HEK293 (cell line): ENCODE results near the gene REEP5.

Experiments used
- CTCF ChIA-PET: fragments of 350-600 bp; formaldehyde crosslinking; extraction: SDS; loops from one replicate; lab custom pipeline; 2021; ENCODE audit warnings: antibody characterized with exemption; lab: Yijun Ruan, JAX
- POLR2A ChIA-PET: fragments of 300-600 bp; formaldehyde crosslinking; extraction: SDS; loops from one replicate; lab custom pipeline; 2020; ENCODE audit warnings: antibody characterized with exemption, inconsistent platforms; lab: Yijun Ruan, JAX
- H3K27ac ChIP-seq: fragments of 200-500 bp; sonication (Bioruptor generic); 2 replicates; pipeline ENCODE4 v1.5.1; 2014; ENCODE audit warnings: low read depth, low read length, control low read depth, inconsistent platforms; ENCODE audit errors: extremely low read depth
- H3K36me3 ChIP-seq, 2 experiments: fragments of 200-500 bp in 1 of 2; sonication (Bioruptor generic) in 1 of 2; 1 replicate in 1 of 2; 2 replicates in 1 of 2; pipeline ENCODE4 v1.5.1; 2014 to 2017; ENCODE audit warnings: inconsistent platforms in 2 of 2, low read length in 2 of 2; ENCODE audit not compliant: control insufficient read depth in 2 of 2, insufficient read depth in 1 of 2
- H3K4me1 ChIP-seq: fragments of 200-500 bp; sonication (Bioruptor generic); 2 replicates; pipeline ENCODE4 v1.5.1; 2014; ENCODE audit warnings: mild to moderate bottlenecking, low read length, inconsistent platforms; ENCODE audit not compliant: control insufficient read depth, insufficient read depth
- H3K4me3 ChIP-seq: 2 replicates; pipeline ENCODE4 v1.5.1; 2011; ENCODE audit warnings: low read depth, mild to moderate bottlenecking, control low read depth, low read length, moderate library complexity
- H3K9me3 ChIP-seq: fragments of 200-500 bp; sonication (Bioruptor generic); 2 replicates; pipeline ENCODE4 v1.5.1; 2014; ENCODE audit warnings: low read depth, low read length, inconsistent platforms; ENCODE audit not compliant: control insufficient read depth, insufficient read depth
- AEBP2 ChIP-seq: fragments of 450-650 bp; formaldehyde crosslinking; IDR thresholded peaks from 2 replicates; pipeline ENCODE4 v1.5.1; 2016; ENCODE audit warnings: missing biosample characterization, missing genetic modification characterization, borderline replicate concordance
- ATF2 ChIP-seq: fragments of 450-650 bp; formaldehyde crosslinking; IDR thresholded peaks from 2 replicates; pipeline ENCODE4 v1.5.1; 2016; ENCODE audit warnings: missing biosample characterization, missing genetic modification characterization, low read depth
- BCL11B ChIP-seq: fragments of 450-650 bp; formaldehyde crosslinking; IDR thresholded peaks from 2 replicates; pipeline ENCODE4 v1.5.1; 2016; ENCODE audit warnings: low read depth, missing biosample characterization, missing genetic modification characterization
- KLF16 ChIP-seq: fragments of 450-650 bp; formaldehyde crosslinking; IDR thresholded peaks from 2 replicates; pipeline ENCODE4 v1.5.1; 2017; ENCODE audit warnings: missing biosample characterization, missing genetic modification characterization
- KLF9 ChIP-seq: fragments of 450-650 bp; formaldehyde crosslinking; IDR thresholded peaks from 2 replicates; pipeline ENCODE4 v1.5.1; 2016; ENCODE audit warnings: missing biosample characterization, missing genetic modification characterization, low read depth
- MZF1 ChIP-seq: fragments of 450-650 bp; formaldehyde crosslinking; IDR thresholded peaks from 2 replicates; pipeline ENCODE4 v1.5.1; 2017; ENCODE audit warnings: missing biosample characterization, missing genetic modification characterization, borderline replicate concordance
- PATZ1 ChIP-seq: fragments of 450-650 bp; formaldehyde crosslinking; IDR thresholded peaks from 2 replicates; pipeline ENCODE4 v1.5.1; 2016; ENCODE audit warnings: missing biosample characterization, missing genetic modification characterization
- SCRT2 ChIP-seq: fragments of 450-650 bp; formaldehyde crosslinking; IDR thresholded peaks from 2 replicates; pipeline ENCODE4 v1.5.1; 2016; ENCODE audit warnings: missing biosample characterization, missing genetic modification characterization
- ZBTB7A ChIP-seq: fragments of 450-650 bp; formaldehyde crosslinking; IDR thresholded peaks from 2 replicates; pipeline ENCODE4 v1.5.1; 2016; ENCODE audit warnings: low read depth, missing biosample characterization, missing genetic modification characterization
- ZFP37 ChIP-seq: fragments of 450-650 bp; formaldehyde crosslinking; IDR thresholded peaks from 2 replicates; pipeline ENCODE4 v1.5.1; 2016; ENCODE audit warnings: missing biosample characterization, missing genetic modification characterization
- ZIC2 ChIP-seq: fragments of 450-650 bp; formaldehyde crosslinking; IDR thresholded peaks from 2 replicates; pipeline ENCODE4 v1.5.1; 2016; ENCODE audit warnings: missing biosample characterization, missing genetic modification characterization
- ZNF157 ChIP-seq: fragments of 450-650 bp; formaldehyde crosslinking; IDR thresholded peaks from 2 replicates; pipeline ENCODE4 v1.5.1; 2016; ENCODE audit warnings: missing biosample characterization, missing genetic modification characterization
- ZNF19 ChIP-seq: fragments of 450-650 bp; formaldehyde crosslinking; IDR thresholded peaks from 2 replicates; pipeline ENCODE4; 2016; ENCODE audit warnings: missing biosample characterization, missing genetic modification characterization, low read depth
- ZNF292 ChIP-seq: fragments of 450-650 bp; formaldehyde crosslinking; IDR thresholded peaks from 2 replicates; pipeline ENCODE4 v1.5.1; 2016; ENCODE audit warnings: low read depth, missing biosample characterization, missing genetic modification characterization, borderline replicate concordance
- ZNF354C ChIP-seq: fragments of 450-650 bp; formaldehyde crosslinking; IDR thresholded peaks from 2 replicates; pipeline ENCODE4 v1.5.1; 2016; ENCODE audit warnings: missing biosample characterization, missing genetic modification characterization, low read depth, borderline replicate concordance
- ZNF362 ChIP-seq: fragments of 450-650 bp; formaldehyde crosslinking; IDR thresholded peaks from 2 replicates; pipeline ENCODE4 v1.5.1; 2016; ENCODE audit warnings: missing biosample characterization, missing genetic modification characterization
- ZNF416 ChIP-seq: fragments of 450-650 bp; formaldehyde crosslinking; IDR thresholded peaks from 2 replicates; pipeline ENCODE4 v1.5.1; 2016; ENCODE audit warnings: missing biosample characterization, missing genetic modification characterization
- ZNF426 ChIP-seq: fragments of 450-650 bp; formaldehyde crosslinking; IDR thresholded peaks from 2 replicates; pipeline ENCODE4 v1.5.1; 2017; ENCODE audit warnings: missing biosample characterization, missing genetic modification characterization, mild to moderate bottlenecking, inconsistent platforms, moderate library complexity
- ZNF518A ChIP-seq: fragments of 450-650 bp; formaldehyde crosslinking; conservative IDR thresholded peaks from 2 replicates; pipeline ENCODE4 v1.5.1; 2016; ENCODE audit warnings: low read depth, missing biosample characterization, missing genetic modification characterization
- ZNF530 ChIP-seq: fragments of 450-650 bp; formaldehyde crosslinking; IDR thresholded peaks from 2 replicates; pipeline ENCODE4 v1.5.1; 2016; ENCODE audit warnings: low read depth, missing biosample characterization, missing genetic modification characterization
- ZNF571 ChIP-seq: fragments of 450-650 bp; formaldehyde crosslinking; IDR thresholded peaks from 2 replicates; pipeline ENCODE4 v1.5.0; 2017; ENCODE audit warnings: missing biosample characterization, missing genetic modification characterization
- ZNF596 ChIP-seq: fragments of 450-650 bp; IDR thresholded peaks from 2 replicates; pipeline ENCODE4 v1.5.0; 2018; ENCODE audit warnings: missing biosample characterization, mild to moderate bottlenecking, missing genetic modification characterization, moderate library complexity
- ZNF629 ChIP-seq: fragments of 450-650 bp; formaldehyde crosslinking; IDR thresholded peaks from 2 replicates; pipeline ENCODE4 v1.5.1; 2017; ENCODE audit warnings: missing biosample characterization, missing genetic modification characterization
- ZNF792 ChIP-seq: fragments of 450-650 bp; formaldehyde crosslinking; IDR thresholded peaks from 2 replicates; pipeline ENCODE4 v1.5.1; 2016; ENCODE audit warnings: missing biosample characterization, missing genetic modification characterization

REEP5 gene

GRCh38 chr5:112921833-112922817, at the start of gene REEP5:
REEP5 (minus strand) TSS chr5:112922227; CDS start chr5:112922190, 37 bp downstream.
- peaks cover 4 to 31% of the 10 kb centered on the region in 2 experiments for H3K36me3 ChIP-seq
- H3K4me3 ChIP-seq = peak within 1 kb of the TSS; percentile 97
- CTCF ChIA-PET = interaction anchor here (0.6 to 1.2 kb wide), 13 partner anchors 12 to 684 kb away, joined by 3 to 5 read pairs (median 4); partner anchors contain the start of gene SRP19
- POLR2A ChIA-PET = interaction anchor here (0.5 to 2.5 kb wide), 11 partner anchors 9 to 214 kb away, joined by 3 to 21 read pairs (median 4); partner anchors contain the start of genes DCP2 and SRP19
- peak within 1 kb of the TSS; percentile 97 for H3K27ac ChIP-seq
- no peaks in the 10 kb centered on the region for H3K9me3 ChIP-seq
- H3K4me1 ChIP-seq = no peaks in the 10 kb centered on the region
- TF ChIP-seq ZNF596 (tag by site-specific recombination) = 0 out of 2 replicates have a peak, but pooled peaks have one; percentile 17
- no peak for TF ChIP-seq ZNF792 (tag by site-specific recombination)
- no peak for TF ChIP-seq ZNF629 (tag by site-specific recombination)
- no peak for TF ChIP-seq ZNF518A
- TF ChIP-seq ZNF354C = no peak
- TF ChIP-seq ZNF19 (tag by site-specific recombination) = no peak
- TF ChIP-seq ZNF530 (tag by site-specific recombination) = no peak
- peak; percentile 98 for TF ChIP-seq SCRT2 (tag by site-specific recombination)
- no peak for TF ChIP-seq ATF2 (tag by site-specific recombination)
- TF ChIP-seq ZBTB7A (tag by site-specific recombination) = peak; percentile 64; the same call in 1 of the 2 replicates
- no peak for TF ChIP-seq ZNF571 (tag by site-specific recombination)
- TF ChIP-seq ZNF292 (tag by site-specific recombination) = no peak
- TF ChIP-seq ZNF157 (tag by site-specific recombination) = no peak
- no peak for TF ChIP-seq AEBP2 (tag by site-specific recombination)
- no peak for TF ChIP-seq ZNF426 (tag by site-specific recombination)
- TF ChIP-seq BCL11B (tag by site-specific recombination) = no peak
- TF ChIP-seq ZNF362 = no peak
- TF ChIP-seq PATZ1 (tag by site-specific recombination) = no peak
- no peak for TF ChIP-seq MZF1
- TF ChIP-seq KLF16 = no peak
- no peak; the same call in 1 of the 2 replicates for TF ChIP-seq KLF9 (tag by site-specific recombination)
- no peak for TF ChIP-seq ZNF416 (tag by site-specific recombination)
- TF ChIP-seq ZFP37 = peak; percentile 79
- no peak for TF ChIP-seq ZIC2 (tag by site-specific recombination)
